Lower leg skin (tissue), 4 donors: Measurements from ENCODE around the gene GAS2L2. TPM values are rescaled to one million over a fixed set of nuclear protein-coding genes. Genes with fewer than 3 reads are reported as not detected.

Experiments
- DNase-seq, 2 donors: peaks; one replicate each; pipeline ENCODE4 v3.0.0-alpha.2; 2019; ENCODE audit warnings: low spot score in 2 of 2
- H3K4me3 ChIP-seq: fragments of 200-600 bp; sonication (generic); 2 replicates; pipeline ENCODE4 v1.5.1; 2017; ENCODE audit warnings: mild to moderate bottlenecking, low read depth; ENCODE audit not compliant: poor library complexity, severe bottlenecking
- CTCF ChIP-seq, 3 donors: fragments of 450-650 bp; IDR thresholded peaks; one replicate each; pipeline ENCODE4 v1.5.1; 2016; ENCODE audit warnings: antibody characterized with exemption in 3 of 3, mild to moderate bottlenecking in 3 of 3, moderate library complexity in 2 of 3
- POLR2A ChIP-seq, 2 donors: fragments of 450-650 bp; IDR thresholded peaks; one replicate each; pipeline ENCODE4 v1.6.1; 2016 to 2017; ENCODE audit warnings: antibody characterized with exemption in 2 of 2, mild to moderate bottlenecking in 1 of 2, moderate library complexity in 1 of 2
- WGBS, 2 donors: methylation state at CpG; one replicate each; pipeline ENCODE4 v1.1.5; 2018; 5-methylcytosine and 5-hydroxymethylcytosine counted together
- intact Hi-C: fragments of 100-400 bp; cut with DNase I; formaldehyde crosslinking; loops from one replicate; pipeline ENCODE4 v1.15.0; 2023; ENCODE audit warnings: low total_unique reads
- total RNA-seq, 4 donors: library from RNA; depleted of rRNA; stranded (reverse); fragments of >200 nt; gene quantifications; one replicate each; pipeline ENCODE4 v1.1.0, GENCODE V29; 2016

Gene GAS2L2
- total RNA-seq, 4 donors from 2014 or later = 0.93 TPM; not detected in 3

GRCh38 chr17:35729405-35729833, 23.6 kb downstream of the GAS2L2 start:
- intact Hi-C loops = no loop called here
- 75 to 80% methylated on average over 4 of the region's 4 CpGs for WGBS, 2 donors
- TF ChIP-seq CTCF (IDR thresholded peaks at IDR 0.05) (no peak), POLR2A (IDR thresholded peaks at IDR 0.05) (no peak)
- no peak for DNase-seq
- H3K4me3 ChIP-seq = no peak overlapping the region

- peak in 1 of 2 donors; percentile 74 for DNase-seq
- WGBS, 2 donors = 81 to 88% methylated on average over 3 of the region's 3 CpGs
- no peak for TF ChIP-seq CTCF (IDR thresholded peaks at IDR 0.05)
- no peak for TF ChIP-seq POLR2A (IDR thresholded peaks at IDR 0.05)
- no peak overlapping the region for H3K4me3 ChIP-seq
- intact Hi-C loops = no loop called here
Measured at GRCh38 chr17:35728551-35728950, 24.5 kb downstream of the GAS2L2 start.

GRCh38 chr17:35727635-35728034, 25.4 kb downstream of the GAS2L2 start:
- DNase-seq = no peak
- intact Hi-C loops = no loop called here
- WGBS, 2 donors = 88 to 92% methylated on average over 5 of the region's 5 CpGs
- TF ChIP-seq CTCF (IDR thresholded peaks at IDR 0.05) = no peak
- TF ChIP-seq POLR2A (IDR thresholded peaks at IDR 0.05) = no peak
- H3K4me3 ChIP-seq = no peak overlapping the region

- TF ChIP-seq CTCF (IDR thresholded peaks at IDR 0.05) (no peak), POLR2A (IDR thresholded peaks at IDR 0.05) (no peak)
- intact Hi-C loops = no loop called here
- 81% methylated on average over 5 of the region's 5 CpGs for WGBS, 2 donors
- H3K4me3 ChIP-seq = no peak overlapping the region
- DNase-seq = no peak
Measured at GRCh38 chr17:35726953-35727460, 26.0 kb downstream of the GAS2L2 start.

GRCh38 chr17:35726127-35726952, 26.7 kb downstream of the GAS2L2 start:
- H3K4me3 ChIP-seq = no peak overlapping the region
- 50 to 53% methylated on average over 6 of the region's 6 CpGs for WGBS, 2 donors
- intact Hi-C loops = no loop called here
- peak in 1 of 2 donors; percentile 88 for DNase-seq
- no peak for TF ChIP-seq CTCF (IDR thresholded peaks at IDR 0.05)
- no peak for TF ChIP-seq POLR2A (IDR thresholded peaks at IDR 0.05)
